T-helper 1 cell treated with Interleukin-12 subunit alpha and Interleukin-12 subunit beta and Interleukin-4 antibody, amounts not matched to agents 30 ng/mL and 1 ng/mL, for 36 hours (primary cell): ENCODE results near the gene MAPKBP1. TPM values are rescaled to one million over a fixed set of nuclear protein-coding genes. Genes with fewer than 3 reads are reported as not detected.

Source experiments
- intact Hi-C: fragments of 100-400 bp; cut with micrococcal nuclease; formaldehyde crosslinking; loops from one replicate; pipeline ENCODE4 v1.15.1; 2024
- total RNA-seq: library from RNA; stranded (reverse); gene quantifications from 2 replicates; pipeline ENCODE4 v1.2.3, GENCODE V29; 2022

The MAPKBP1 gene
- total RNA-seq, 1 donor from 2014 or later, result 44.7 TPM

- intact Hi-C loops, result loop anchor here (10.0 kb wide), 2 partner anchors 539 to 911 kb away; partner anchors contain the start of gene CDAN1
Observed at GRCh38 chr15:41824062-41824745, 49.9 kb downstream of the MAPKBP1 start.

- intact Hi-C loops, result loop anchor here (5.0 to 10.0 kb wide), 5 partner anchors 232 to 910 kb away; partner anchors contain the start of genes CDAN1, ITPKA and TYRO3
Observed at GRCh38 chr15:41825145-41825544, 50.9 kb downstream of the MAPKBP1 start.

GRCh38 chr15:41825572-41826535 lies 51.6 kb downstream of the MAPKBP1 start:
- intact Hi-C loops, result loop anchor here (2.0 to 10.0 kb wide), 6 partner anchors 231 to 909 kb away; partner anchors contain the start of genes CDAN1, CHAC1, ITPKA and TYRO3

DNA sequence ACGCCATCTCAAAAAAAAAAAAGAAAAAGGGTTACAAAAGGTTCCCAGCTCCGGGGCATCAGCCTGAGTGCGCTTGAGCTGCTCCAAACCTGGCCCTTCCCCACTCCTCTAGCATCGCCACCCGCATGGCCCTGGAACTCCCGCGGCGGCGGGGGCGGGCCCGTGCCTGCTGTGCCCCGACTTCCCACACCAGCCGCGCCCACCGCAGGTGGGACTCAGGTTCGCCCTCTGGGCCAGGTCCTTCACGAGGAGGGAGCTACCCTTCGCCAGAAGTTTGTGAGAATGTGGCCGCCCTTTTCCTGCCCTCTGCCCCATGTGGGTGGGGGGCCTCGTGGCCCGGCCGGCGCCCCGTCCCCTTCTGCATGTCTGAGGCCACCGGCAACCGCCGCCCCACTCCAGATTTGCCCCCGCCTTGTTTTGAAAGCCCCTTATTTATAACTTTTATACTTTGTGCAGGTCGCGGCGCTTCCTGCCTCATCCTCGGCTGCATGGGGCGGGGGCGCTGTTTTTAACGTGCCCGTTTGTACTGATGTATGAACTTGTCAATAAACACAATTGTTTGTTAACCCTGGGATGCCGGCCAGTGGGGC lies 53.1 kb downstream of the MAPKBP1 start:
- intact Hi-C loops, result loop anchor here (2.0 to 10.0 kb wide), 6 partner anchors 230 to 907 kb away; partner anchors contain the start of genes CDAN1, CHAC1, ITPKA and TYRO3

DNA sequence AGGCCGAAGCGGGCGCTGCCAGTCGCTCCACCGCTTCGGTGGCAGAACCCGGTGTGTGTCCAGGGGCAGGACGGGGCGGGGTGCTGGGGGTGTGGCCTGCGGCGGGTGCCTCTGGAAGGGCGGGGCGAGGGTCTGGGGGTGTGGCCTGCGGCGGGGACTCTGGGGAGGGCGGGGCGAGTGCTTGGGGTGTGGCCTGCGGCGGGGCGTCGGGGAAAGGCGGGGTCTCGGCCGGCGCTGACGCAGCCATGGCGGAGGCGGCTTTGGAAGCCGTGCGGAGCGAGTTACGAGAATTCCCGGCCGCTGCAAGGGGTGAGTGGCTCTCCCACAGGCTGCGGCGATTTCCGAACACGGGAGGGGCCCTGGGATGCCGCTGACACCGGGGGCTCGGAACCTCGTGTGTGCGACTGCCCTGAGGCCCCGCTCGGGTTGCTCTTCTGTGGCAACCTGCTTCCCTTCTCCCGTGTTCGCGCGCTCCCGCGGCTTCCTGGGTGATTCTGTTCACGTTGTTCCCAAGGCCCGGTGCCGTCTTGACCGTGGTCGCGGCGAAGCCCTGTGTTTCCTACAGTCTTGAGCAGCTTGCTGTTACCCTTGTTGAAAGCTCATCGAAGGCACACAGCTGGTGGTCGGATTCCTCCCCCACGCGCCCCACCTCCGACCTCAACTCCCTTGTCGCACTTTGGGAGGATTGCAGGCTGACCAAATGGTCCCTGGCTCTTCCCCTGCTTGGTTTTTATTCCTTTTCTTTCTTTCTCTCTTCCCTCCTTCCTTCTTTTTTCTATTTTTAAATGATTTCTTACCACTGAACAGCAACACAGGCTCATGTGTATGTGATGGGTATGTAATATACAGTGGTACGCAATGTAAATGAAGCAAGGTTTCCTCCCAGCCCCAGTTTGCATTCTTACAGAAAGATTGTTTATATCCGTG lies 53.9 kb downstream of the MAPKBP1 start, which contains the start of gene JMJD7:
Gene JMJD7 (plus strand): TSS at position 213 of the 927 bp plus-strand sequence. CDS start 33 bp downstream, at position 246.
- intact Hi-C loops, result loop anchor here (1.0 to 10.0 kb wide), 13 partner anchors 17 to 907 kb away; partner anchors contain the start of genes CDAN1, CHAC1, EHD4 and INO80

DNA sequence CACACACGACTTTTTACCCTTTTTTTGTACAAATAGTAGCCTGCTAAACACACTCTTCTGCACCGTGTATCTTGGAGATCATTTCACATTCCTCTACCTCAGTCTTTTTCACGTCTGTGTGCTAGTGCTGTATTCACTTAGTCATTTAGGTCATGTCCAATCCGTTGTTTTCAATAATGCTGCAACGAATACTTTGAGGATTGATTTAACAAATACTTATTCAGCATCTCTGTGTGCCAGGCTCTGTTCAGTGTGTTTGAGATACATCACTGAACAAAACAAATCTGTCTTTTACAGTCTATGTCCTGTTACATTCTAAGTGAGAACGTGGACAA lies 54.5 kb downstream of the MAPKBP1 start:
- intact Hi-C loops, result loop anchor here (1.0 to 10.0 kb wide), 12 partner anchors 17 to 906 kb away; partner anchors contain the start of genes CDAN1, EHD4, INO80 and ITPKA

DNA sequence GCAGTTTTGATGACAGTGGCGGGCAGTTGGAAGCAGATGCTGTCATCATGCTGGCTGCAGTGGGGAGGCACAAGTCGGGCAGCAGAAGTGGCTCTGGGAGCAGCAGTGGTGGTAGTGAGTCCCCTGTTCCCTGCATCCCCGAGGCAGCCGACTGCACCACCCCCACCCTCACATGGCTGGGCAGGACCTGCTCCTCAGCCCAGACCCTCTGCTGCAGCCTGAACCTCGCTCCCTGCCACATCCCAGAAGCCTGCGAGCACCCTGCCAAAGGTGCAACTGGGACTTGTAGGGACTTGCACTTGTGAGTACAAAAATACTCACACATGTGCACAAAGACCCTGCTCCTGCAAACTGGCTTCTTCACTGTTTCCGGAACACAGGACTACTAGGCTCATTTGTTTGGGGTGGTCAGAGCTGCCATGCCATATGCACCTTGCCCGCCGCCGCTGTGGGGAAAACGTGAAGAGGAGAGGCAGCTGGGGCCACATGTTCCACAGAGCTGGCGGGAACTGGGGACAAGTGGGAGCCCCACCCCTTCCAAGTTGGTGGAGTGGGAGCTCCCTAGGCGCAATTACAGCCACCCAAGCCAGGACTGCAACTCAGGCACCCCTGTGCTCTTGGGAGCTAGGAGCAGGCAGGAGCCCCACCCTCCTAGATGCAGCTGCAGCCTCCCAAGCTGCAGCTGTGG lies 55.8 kb downstream of the MAPKBP1 start:
- intact Hi-C loops, result loop anchor here (2.0 to 10.0 kb wide), 8 partner anchors 41 to 905 kb away; partner anchors contain the start of genes CDAN1, ITPKA, RTF1 and SPTBN5

GRCh38 chr15:41831291-41831690 lies 57.0 kb downstream of the MAPKBP1 start:
- intact Hi-C loops, result loop anchor here (1.0 to 2.0 kb wide), 2 partner anchors 40 to 171 kb away; partner anchors contain the start of gene MGA

GRCh38 chr15:41832208-41832607 lies 57.9 kb downstream of the MAPKBP1 start:
- intact Hi-C loops, result no loop called here

DNA sequence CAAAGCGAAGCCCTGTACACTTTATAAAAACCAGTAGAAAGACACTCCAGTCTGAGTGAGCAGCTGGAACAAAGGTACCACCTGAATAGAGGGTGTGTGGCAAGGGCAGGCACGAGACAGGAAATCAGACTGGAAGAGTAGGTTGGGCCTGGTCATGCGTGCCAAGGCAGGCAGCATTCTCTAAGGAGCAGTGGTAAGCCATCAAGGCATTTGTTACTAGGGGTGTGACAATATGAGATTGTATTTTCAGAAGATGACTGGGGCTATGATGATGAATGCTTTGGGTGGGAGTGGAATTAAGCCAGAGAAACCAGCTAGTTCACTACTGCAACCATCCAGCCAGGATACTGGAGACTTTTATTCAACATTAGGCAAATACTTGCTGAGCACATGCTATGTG lies 58.6 kb downstream of the MAPKBP1 start:
- intact Hi-C loops, result no loop called here

- intact Hi-C loops, result no loop called here
Observed at GRCh38 chr15:41834096-41834495, 59.8 kb downstream of the MAPKBP1 start.

DNA sequence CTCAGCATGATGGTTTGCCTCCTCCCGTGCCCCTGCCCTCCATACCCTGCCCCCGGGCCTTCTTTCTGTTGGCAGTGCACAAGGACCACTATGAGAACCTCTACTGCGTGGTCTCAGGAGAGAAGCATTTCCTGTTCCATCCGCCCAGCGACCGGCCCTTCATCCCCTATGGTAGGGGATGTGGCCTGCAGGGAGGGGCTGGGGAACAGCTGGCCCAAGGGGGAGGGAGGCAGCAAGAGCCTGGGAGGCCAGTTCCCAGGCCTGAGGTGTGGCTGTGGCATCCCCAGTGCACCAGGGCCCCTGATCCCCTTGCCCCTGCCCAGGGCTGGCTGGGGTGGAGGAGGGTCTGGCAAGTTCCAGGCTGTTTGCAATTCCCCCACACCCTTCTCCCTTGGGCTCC lies 61.8 kb downstream of the MAPKBP1 start:
- intact Hi-C loops, result no loop called here

DNA sequence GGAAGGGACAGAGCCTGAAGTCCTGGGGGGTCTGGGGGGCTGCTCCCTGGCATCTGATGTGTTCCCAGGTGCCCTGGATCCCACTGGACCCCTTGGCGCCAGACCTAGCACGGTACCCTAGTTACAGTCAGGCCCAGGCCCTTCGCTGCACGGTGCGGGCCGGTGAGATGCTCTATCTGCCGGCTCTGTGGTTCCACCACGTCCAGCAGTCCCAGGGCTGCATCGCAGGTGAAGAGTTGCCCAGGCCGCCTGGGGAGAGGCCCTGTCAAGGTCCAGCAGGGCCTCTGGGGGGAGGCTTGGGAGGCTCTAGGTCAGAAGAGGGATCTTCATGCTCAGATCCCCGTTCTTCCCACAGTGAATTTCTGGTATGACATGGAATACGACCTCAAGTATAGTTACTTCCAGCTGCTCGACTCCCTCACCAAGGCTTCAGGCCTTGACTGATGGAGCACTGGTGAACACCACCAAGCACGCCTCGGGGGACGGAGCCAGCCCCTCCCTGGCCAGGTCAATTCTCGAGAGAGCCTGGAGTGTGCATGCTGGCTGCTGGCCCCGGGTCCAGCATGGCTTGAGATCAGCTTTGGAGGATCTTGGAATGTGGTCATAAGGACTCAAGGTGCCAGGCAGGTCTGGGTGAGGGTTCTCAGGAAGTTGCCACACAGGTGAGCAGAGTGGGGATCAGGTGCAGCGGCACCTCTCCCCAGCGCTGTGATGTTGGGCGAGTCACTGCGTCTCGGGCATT lies 62.6 kb downstream of the MAPKBP1 start:
- intact Hi-C loops, result no loop called here

DNA sequence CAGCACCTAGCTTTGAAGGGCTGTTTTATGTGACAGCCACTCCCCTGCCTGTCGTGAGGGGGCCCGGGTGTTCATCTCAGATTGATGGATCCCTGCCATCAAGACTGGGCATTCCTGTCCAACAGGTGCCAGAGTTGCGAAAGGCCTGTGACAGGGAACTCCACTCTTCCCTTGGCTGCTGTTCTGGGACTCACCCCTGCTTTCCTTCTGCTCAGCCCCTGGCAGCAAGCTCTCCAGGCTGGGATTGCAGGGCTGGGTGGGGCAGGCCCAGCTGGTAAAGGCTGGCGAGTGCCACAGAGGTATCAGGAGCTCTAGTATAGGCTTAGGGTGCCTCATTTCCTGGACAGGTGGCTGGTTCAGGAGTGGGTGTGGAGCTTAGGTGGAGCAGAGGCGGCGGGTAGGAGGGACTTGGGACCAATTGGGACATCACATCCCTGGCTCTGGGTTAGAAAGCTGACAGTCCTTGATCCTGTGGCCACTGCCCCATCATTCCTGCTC lies 64.2 kb downstream of the MAPKBP1 start, which contains the start of gene PLA2G4B:
Gene PLA2G4B (plus strand): TSS at position 448 of the 498 bp plus-strand sequence. CDS start 67 bp downstream, outside the sequence.
- intact Hi-C loops, result no loop called here

DNA sequence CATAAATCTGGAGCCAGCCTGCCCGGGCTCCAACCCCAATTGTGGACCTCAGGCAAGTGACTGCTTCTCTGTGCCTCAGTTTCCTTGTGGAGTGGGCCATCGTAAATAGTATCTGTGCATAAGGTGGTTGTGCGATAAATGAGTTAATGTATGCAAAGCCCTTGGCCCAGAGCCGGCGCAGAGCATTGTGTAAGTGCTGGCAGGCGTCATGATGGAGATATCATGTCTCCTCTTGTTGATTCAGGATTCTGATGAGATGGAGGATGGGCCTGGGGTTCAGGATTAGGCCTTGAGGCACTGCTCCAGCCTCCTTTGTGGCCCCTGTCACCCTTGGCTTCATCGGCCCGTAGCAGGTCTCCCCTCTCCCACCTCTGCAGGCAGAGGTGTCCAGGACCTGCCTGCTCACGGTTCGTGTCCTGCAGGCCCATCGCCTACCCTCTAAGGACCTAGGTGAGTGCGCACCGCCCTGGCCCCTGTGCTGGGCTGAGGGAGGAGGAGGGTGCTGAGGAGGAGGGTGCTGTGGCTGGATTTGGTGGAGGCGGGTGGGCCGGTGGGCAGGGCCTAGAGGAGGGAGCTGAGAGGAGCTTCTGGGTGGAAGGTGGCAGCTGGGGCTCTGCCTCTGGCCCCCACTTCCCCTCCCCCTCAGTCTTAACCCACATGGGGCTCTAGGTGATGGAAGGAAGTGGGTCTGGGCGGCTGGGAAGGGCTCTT lies 65.7 kb downstream of the MAPKBP1 start:
- intact Hi-C loops, result no loop called here

GRCh38 chr15:41840673-41841072 lies 66.4 kb downstream of the MAPKBP1 start:
- intact Hi-C loops, result no loop called here

DNA sequence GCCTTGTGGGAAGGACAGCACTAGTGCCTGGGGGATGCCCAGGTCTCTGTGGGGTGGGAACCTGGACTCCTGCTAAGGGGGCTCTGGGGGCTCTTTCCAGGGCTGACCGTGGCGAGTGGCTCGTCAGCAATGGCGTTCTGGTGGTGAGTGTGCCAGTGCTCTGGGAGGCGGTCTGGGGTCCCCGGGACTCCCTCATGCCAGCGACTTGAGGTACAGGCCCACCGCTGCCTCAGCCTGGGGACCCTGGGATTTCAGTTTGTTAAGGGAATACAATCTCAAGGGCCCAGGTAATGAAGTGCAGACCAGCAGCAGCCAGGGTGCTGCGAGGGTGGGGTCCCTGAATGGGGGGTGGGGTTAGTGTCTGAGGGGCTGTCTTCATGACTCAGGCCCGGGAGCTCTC lies 66.8 kb downstream of the MAPKBP1 start:
- intact Hi-C loops, result no loop called here

DNA sequence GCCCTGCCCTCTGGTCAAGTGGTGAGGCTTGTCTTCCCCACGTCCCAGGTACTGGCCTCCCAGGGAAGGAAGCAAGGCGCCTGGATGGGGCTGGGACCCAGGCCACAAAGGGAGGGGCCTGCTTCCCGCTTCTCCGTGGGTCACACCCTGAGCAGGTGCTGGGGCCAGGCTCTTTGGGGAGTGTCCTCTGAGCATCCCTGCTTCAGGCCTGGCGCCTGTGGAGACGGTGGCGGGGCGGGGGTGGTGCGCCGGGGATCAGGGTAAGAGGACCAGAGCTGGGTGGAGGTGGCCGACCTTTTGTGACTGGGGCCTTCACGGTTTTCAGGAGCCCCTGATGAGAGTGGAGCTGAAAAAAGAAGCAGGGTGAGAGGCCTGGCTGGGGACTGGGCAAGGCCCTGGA lies 67.9 kb downstream of the MAPKBP1 start:
- intact Hi-C loops, result no loop called here
